Measurements from ENCODE around the gene CCDC141. TPM values are rescaled to one million over a fixed set of nuclear protein-coding genes. Genes with fewer than 3 reads are reported as not detected.

Gene CCDC141
- total RNA-seq, 4 donors from 2014 or later = 1.1 to 11.6 (median 5.0) TPM

DNA sequence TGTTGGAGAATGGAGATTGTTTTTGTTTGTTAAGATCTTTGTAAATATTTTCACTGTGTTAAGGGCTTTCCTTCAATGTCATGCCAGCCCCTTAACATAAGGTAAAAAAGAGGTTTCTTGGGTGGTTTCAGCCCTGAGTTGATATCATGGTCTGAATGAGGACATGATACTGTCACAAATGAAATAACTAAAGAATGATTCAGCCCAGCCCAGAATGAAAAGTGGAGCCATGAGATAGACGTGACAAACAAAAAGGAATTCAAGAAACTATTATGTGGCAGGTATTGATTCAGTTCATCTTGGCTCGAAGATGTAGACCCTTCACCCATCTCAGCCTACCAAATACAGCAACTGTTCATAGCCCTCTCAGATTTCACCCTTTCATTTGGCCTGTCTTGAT lies 154.1 kb downstream of the CCDC141 start:
- DNase-seq = no peak
- no peak for TF ChIP-seq POLR2A (IDR thresholded peaks at IDR 0.05)
- TF ChIP-seq, protein P1, sequence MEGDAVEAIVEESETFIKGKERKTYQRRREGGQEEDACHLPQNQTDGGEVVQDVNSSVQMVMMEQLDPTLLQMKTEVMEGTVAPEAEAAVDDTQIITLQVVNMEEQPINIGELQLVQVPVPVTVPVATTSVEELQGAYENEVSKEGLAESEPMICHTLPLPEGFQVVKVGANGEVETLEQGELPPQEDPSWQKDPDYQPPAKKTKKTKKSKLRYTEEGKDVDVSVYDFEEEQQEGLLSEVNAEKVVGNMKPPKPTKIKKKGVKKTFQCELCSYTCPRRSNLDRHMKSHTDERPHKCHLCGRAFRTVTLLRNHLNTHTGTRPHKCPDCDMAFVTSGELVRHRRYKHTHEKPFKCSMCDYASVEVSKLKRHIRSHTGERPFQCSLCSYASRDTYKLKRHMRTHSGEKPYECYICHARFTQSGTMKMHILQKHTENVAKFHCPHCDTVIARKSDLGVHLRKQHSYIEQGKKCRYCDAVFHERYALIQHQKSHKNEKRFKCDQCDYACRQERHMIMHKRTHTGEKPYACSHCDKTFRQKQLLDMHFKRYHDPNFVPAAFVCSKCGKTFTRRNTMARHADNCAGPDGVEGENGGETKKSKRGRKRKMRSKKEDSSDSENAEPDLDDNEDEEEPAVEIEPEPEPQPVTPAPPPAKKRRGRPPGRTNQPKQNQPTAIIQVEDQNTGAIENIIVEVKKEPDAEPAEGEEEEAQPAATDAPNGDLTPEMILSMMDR (IDR thresholded peaks at IDR 0.05) = no peak
- H3K27ac ChIP-seq = no peak overlapping the region
- H3K9me3 ChIP-seq = no peaks in the 10 kb centered on the region
- H3K4me3 ChIP-seq = no peak overlapping the region
- no peaks in the 10 kb centered on the region for H3K4me1 ChIP-seq
- no peaks in the 10 kb centered on the region for H3K36me3 ChIP-seq
- no peaks in the 10 kb centered on the region for H3K27me3 ChIP-seq

DNA sequence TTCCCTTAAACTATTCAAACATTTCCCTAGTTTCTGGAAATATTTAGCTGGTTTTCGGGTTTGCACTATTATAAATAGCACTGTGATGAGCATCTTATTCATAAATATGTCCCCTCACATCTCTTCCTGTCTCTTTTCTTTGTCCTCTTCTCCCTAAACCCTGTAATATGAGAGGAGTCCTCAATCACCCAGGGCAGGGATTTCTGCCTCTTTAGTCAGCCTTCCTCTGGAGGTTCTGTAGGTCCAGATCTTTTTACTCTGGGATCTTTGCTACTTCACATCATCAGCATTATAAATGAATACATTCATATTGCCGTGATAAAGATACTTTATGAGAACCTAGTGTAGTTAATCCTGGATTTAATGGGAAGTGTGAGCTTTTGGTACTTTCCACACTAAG lies 154.8 kb downstream of the CCDC141 start:
- no peaks in the 10 kb centered on the region for H3K36me3 ChIP-seq
- no peak for TF ChIP-seq POLR2A (IDR thresholded peaks at IDR 0.05)
- TF ChIP-seq, protein P1 (IDR thresholded peaks at IDR 0.05) = no peak
- DNase-seq = no peak
- no peak overlapping the region for H3K27ac ChIP-seq
- no peaks in the 10 kb centered on the region for H3K27me3 ChIP-seq
- no peaks in the 10 kb centered on the region for H3K9me3 ChIP-seq
- H3K4me3 ChIP-seq = no peak overlapping the region
- H3K4me1 ChIP-seq = no peaks in the 10 kb centered on the region

DNA sequence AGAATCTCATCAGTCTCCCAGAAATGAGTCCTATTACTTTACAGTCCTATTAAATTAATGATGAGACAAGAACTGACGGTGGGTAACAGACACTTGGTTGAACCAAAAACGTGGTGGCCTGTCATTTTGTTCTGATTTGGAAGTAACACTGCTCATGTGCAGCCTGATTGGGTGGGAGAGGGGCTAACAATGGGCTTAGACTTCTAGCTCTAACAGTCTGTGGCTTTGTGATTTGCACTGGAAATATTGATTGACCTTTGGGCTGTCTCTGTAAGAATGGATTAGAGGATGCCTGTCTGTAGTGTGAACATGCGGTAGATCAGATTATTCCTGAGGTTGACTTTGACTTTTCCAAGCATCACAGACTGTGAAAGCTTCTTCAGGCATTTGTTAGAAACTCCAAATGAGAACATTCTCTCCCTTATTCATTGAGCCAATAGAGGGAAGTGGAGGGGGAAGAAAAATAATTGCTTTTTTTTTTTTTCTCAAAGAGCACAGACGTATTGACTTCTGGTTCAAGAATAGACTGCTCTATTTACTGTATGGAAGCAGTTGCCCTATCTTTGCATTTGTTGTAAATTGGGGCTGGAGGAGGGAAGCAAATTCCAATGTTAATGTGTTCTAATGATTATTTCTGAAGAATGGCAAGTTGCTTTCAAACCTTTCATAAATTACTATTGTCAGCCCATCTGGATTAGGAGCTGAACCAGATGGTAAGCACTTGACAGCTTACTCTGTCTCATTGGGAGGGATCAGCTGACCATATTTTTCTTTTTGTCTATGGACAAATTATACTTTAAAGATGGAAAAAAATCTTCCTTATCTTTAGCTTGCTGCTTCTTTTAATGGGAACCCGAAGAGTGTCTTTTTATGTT lies 156.9 kb downstream of the CCDC141 start:
- H3K27ac ChIP-seq = no peak overlapping the region
- TF ChIP-seq, protein P1 (IDR thresholded peaks at IDR 0.05) = no peak
- TF ChIP-seq POLR2A (IDR thresholded peaks at IDR 0.05) = no peak
- no peaks in the 10 kb centered on the region for H3K4me1 ChIP-seq
- H3K9me3 ChIP-seq = no peaks in the 10 kb centered on the region
- no peaks in the 10 kb centered on the region for H3K36me3 ChIP-seq
- no peak for DNase-seq
- H3K4me3 ChIP-seq = no peak overlapping the region
- no peaks in the 10 kb centered on the region for H3K27me3 ChIP-seq

DNA sequence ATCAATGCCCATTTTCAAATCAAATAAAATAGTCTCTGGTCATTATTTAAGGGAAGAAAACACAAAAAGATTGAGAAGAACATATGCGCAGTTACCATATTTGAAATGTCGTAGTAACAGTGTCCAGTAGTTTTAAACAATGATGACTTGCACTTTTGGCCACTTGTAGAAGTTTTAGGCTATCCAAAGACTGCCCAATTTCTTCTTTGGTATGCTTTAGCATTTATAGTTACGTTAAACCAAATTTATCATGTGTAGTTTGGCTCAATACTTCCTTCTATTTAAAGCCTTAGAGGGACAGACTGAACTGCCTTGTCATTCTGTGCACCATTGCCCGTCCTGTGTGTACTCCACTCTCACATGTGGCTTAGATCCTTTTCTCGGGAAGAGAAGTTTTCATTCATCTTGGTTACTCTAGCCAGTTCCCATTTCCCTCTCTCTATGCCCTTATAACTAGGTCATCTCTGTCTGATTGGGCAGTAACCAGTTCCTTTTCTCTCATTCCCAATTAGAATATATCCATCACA lies 157.9 kb downstream of the CCDC141 start:
- no peak for DNase-seq
- H3K36me3 ChIP-seq = no peaks in the 10 kb centered on the region
- no peaks in the 10 kb centered on the region for H3K4me1 ChIP-seq
- H3K27me3 ChIP-seq = no peaks in the 10 kb centered on the region
- TF ChIP-seq, protein P1 (IDR thresholded peaks at IDR 0.05) = no peak
- no peak for TF ChIP-seq POLR2A (IDR thresholded peaks at IDR 0.05)
- H3K9me3 ChIP-seq = no peaks in the 10 kb centered on the region
- no peak overlapping the region for H3K4me3 ChIP-seq
- no peak overlapping the region for H3K27ac ChIP-seq

DNA sequence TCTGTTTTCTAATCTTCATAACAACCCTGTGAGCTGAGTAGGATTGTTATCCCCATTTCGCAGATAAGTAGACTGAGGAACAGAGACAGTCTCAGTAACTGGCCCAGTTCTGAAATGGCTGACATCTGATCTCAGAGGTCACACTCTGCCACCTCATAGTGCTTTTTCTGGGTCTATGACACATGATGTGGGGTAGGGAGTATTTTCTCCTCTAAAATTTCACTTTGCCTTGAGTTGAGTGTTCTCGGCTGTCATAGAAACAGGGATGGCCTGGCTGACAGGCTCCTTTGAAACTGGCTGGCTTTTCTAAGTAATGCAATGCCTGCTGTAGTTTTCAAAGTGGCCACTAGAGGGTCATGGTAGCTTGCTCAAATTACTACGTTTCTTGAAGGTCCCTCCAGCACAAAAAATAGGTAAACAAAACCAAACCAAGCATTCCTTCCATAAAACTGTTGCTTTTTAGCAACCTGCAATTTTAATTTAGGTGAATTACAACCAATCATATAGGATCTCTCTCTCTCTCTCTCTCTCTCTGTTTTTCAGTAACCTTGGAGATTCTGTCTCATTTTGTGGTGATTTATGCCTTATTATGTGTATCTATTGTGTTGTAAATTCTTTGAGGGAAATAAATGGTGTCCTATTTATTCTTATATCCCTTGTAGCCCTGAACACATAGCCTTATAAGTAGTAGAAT lies 158.5 kb downstream of the CCDC141 start:
- peak in 2 of 3 donors; percentile 55 to 85 for DNase-seq
- H3K4me1 ChIP-seq = no peaks in the 10 kb centered on the region

More for the DNA sequence above, 158.5 kb downstream of the CCDC141 start:
- no peaks in the 10 kb centered on the region for H3K27me3 ChIP-seq
- no peak for TF ChIP-seq POLR2A (IDR thresholded peaks at IDR 0.05)
- TF ChIP-seq, protein P1 (IDR thresholded peaks at IDR 0.05) = peak; percentile 82 to 94 (median 86)
- no peak overlapping the region for H3K4me3 ChIP-seq
- H3K9me3 ChIP-seq = no peaks in the 10 kb centered on the region
- no peaks in the 10 kb centered on the region for H3K36me3 ChIP-seq
- H3K27ac ChIP-seq = no peak overlapping the region

Data from Peyer's patch (tissue), 4 donors.